Cardiac fibroblast (primary cell): ENCODE measurements around the gene FCN3.

ENCODE experiments used
- DNase-seq, 2 donors: peaks; one replicate each; pipeline versions ENCODE4 v3.0.0 to v3.0.0-alpha.2; 2010; ENCODE audit warnings: low read depth in 2 of 2
- H3K4me3 ChIP-seq, 2 donors: replicated peaks in 1 of 2; 1 replicate in 1 of 2; 2 replicates in 1 of 2; pipeline ENCODE4 v1.5.1; 2011; ENCODE audit warnings: low read depth in 2 of 2, low read length in 2 of 2, mild to moderate bottlenecking in 2 of 2, moderate library complexity in 1 of 2
- CTCF ChIP-seq: IDR thresholded peaks from one replicate; pipeline ENCODE4 v1.5.1; 2011; ENCODE audit warnings: low read depth, mild to moderate bottlenecking, low read length, inconsistent platforms

The FCN3 gene

DNA sequence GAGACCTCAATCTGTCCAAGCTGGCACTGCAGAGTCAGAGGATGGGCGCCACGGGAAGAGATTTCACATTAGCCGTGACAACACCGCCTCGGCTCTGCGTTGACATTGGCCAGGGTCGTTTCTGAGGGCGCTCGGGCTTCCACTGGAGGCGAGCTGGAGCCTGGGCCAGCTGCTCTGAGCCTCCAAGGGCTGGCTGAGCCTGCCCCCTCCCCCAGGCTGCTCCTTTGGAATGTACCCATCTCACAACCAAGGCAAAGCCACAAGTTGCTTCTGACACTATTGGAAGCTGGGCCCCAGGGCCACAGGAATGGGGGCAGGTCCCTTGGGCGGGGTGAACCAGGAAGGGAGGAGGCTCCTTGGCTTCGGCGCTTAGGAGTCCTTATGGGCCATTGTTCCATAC lies 30.4 kb upstream of the FCN3 start:
- H3K4me3 ChIP-seq, result no peak overlapping the region
- no peak for TF ChIP-seq CTCF
- peak; percentile 60 to 80 for DNase-seq

DNA sequence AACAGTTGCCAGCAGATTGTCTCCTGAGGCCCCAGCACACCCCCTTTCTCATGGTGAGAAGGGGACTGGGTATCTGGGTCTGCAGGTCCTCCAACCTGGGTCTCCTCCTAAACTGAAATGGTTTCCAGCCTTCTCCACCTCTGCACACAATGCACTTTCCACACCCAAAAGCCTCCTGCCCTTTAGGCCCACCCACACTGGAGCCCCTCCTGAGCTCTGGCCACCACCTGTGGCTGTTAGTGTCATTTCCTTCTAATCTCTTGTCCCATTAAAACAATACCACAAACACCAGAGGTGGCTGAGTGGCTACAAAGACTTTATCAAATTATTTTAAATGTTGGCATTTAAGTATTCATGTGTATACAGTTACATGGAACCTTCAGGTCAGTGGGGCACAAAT lies 29.3 kb upstream of the FCN3 start:
- H3K4me3 ChIP-seq, result no peak overlapping the region
- DNase-seq, result no peak

DNA sequence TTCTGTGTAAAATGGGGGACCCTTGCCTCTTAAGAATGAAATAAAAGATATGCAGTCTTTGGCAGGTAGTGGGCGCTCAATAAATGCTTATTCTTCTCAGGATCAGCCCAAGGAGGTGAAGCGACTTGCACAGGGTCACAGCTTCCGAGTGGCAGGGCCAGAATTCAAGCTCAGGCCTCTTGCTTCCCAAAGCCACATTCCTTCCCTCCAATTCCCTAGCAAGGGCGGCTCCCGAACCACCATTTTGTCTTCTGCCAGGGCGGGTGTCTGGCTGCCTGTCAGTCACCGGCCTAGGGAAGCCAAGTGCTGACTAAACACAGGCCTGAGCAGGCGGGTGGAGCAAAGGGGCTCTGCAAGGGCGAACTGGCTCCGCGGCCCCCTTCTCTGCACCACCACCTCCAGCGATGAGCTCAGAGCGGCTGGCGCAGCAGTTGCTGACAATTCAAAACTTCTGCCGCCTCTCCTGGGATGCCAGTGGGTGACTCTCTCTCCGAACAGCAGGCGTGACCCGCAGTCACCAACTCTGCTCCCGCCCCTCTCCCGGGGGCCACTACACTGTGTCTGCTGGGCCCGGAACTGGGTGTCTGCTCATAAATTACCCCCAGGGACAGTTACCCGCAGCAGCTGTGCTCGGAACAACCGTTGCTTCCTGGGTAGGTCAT lies 28.6 kb upstream of the FCN3 start:
- H3K4me3 ChIP-seq, result no peak overlapping the region
- DNase-seq, result peak; percentile 67 to 68
- peak; percentile 41 for TF ChIP-seq CTCF

More for the DNA sequence above, 29.3 kb upstream of the FCN3 start:
- TF ChIP-seq CTCF, result no peak

DNA sequence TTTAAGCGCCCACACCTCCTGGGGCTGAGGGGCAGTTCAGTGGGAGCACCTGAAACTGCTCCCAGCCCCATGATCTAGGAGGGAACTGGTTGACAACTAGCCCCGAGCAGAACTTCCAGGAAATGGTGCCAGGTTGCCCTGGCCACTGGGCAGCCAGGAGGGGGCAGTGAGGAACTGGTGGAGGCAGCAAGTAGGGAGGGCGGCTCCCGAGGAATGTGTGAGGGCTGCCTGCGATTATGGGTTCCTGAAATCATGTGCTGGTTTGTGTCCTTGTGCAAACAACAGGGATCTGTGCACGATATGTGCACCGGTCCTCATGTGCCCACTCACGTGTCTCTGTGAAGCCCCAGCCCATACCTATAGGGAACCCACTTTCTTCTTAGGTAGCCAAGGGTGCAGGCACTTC lies 27.7 kb upstream of the FCN3 start:
- DNase-seq, result peak; percentile 66 to 86
- TF ChIP-seq CTCF, result peak; percentile 61
- no peak overlapping the region for H3K4me3 ChIP-seq

DNA sequence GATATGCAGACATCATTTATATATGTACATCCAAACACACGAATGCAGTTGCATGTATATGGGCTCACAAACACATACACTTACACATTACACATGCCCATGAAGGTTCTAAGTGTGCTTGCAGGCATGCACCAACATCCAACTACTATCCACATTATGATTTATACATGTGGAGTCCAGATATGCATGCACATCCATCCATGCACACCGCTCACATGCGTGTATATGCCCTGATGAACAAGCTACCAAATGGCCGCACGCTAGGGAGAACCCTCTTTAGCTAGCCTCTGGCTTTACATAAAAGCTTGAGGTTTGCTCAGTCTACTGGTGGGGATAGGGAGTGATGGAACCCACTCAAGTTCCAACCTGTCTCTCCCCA lies 26.3 kb upstream of the FCN3 start:
- no peak overlapping the region for H3K4me3 ChIP-seq
- DNase-seq, result no peak
- TF ChIP-seq CTCF, result no peak

DNA sequence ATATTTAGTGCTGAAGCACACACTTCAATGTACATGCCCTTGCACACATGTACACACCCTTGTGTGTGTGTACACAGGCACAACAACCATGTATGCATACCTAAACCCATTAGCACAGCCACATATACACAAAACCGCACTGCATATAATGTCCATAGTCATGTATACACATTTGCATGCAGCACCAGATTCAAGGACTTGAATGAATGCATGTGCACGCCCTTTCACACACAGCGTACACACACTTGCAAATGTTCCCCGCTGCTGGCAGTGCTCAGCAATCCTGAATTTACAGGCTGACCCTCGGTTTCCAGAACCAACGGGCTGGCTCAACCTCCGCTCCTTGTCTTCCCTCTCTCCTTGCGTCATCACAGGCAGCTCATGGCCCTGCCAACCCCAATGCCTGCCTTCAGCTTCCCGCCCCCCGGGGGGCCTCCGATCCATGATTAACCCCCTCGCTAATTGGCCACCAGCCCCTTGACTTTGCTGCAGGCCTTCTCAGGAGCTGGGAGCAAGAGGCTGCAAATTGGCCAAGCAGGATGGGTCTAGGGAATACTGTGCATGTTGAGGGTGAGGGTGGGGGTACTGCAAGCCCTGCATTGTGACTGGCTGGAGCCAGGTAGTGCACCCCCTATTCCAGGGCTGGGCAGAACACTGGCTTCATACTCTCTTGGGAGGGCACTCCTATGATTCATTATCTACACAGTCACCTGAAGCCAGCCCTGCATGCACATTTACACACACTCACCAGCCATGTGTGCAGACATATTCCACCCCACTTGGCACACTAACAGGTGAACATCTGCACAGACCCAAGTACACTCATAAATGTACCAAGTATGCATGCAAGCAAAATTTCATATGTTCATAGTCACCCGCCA lies 25.7 kb upstream of the FCN3 start:
- no peak overlapping the region for H3K4me3 ChIP-seq
- no peak for TF ChIP-seq CTCF
- peak in 1 of 2 donors; percentile 45 for DNase-seq
